ENCODE measurements around the gene ZGLP1.

ZGLP1 gene

DNA sequence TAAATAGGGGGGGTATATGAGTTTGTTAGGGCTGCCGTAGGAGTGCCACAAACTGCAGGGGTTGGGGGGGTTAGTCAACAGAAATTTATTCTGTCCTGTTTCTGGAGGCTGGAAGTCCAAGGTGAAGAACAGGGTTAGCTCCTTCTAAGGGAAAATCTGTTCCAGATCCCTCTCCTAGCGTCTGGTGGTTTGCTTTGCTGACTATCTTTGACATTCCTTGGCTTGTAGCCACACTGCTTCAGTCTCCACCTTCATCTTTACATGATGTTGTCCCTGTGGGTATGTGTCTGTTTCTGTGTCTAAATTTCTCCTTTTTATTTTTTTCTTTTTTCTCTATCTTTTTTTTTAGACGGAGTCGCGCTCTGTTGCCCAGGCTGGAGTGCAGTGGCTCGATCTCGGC lies 46.8 kb downstream of the ZGLP1 start:
- H3K79me2 ChIP-seq (ENCODE audit: insufficient read depth, low read length) = no peaks in the 10 kb centered on the region

DNA sequence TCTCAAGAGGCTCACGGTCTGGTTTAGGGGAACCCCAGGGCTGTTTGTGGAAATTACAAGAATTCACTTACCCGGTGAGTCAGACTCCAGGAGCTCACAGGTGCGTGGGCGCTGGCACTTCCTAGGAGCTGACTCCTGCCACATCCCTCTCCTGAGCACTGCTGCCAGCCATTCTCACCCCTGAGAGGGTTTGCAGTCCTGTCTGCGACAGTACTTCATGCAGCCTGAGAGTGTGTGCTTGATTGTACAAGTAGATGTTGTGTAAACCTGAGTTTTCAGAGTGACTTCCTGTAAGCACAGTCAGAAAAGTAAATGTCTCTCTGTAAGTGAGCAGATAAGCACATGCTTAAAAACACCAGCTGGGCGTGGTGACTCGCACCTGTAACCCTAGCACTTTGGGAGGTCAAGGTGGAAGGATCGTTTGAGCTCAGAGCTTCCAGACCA lies 49.5 kb downstream of the ZGLP1 start:
- Histone ChIP-seq H3K9me3 (ENCODE audit: insufficient read depth, low read length, severe bottlenecking) (no peaks in the 10 kb centered on the region), H3K4me2 (ENCODE audit: insufficient read depth, low read length) (no peak overlapping the region), H3K27ac (ENCODE audit: low read length) (no peak overlapping the region), H3K4me1 (ENCODE audit: insufficient read depth, low read length) (no peaks in the 10 kb centered on the region), H3K27me3 (ENCODE audit: insufficient read depth, low read length, poor library complexity) (no peaks in the 10 kb centered on the region), H4K20me1 (ENCODE audit: insufficient read depth, low read length) (peaks cover 8% of the 10 kb centered on the region; the same call in 1 of the 2 replicates), H3K9ac (ENCODE audit: low read depth, low read length) (no peak overlapping the region), H3K4me3 (ENCODE audit: low read depth in 1 of 2, low read length in 2 of 2) (no peak overlapping the region), H3K36me3 (ENCODE audit: insufficient read depth, low read length) (peaks cover 35% of the 10 kb centered on the region), H3K79me2 (ENCODE audit: insufficient read depth, low read length) (no peaks in the 10 kb centered on the region), H2AFZ (ENCODE audit: low read depth, low read length) (no peak overlapping the region)
- ATAC-seq (ENCODE audit: insufficient read depth, low read depth) = no peak
- no peak for DNase-seq
- TF ChIP-seq, protein P1, sequence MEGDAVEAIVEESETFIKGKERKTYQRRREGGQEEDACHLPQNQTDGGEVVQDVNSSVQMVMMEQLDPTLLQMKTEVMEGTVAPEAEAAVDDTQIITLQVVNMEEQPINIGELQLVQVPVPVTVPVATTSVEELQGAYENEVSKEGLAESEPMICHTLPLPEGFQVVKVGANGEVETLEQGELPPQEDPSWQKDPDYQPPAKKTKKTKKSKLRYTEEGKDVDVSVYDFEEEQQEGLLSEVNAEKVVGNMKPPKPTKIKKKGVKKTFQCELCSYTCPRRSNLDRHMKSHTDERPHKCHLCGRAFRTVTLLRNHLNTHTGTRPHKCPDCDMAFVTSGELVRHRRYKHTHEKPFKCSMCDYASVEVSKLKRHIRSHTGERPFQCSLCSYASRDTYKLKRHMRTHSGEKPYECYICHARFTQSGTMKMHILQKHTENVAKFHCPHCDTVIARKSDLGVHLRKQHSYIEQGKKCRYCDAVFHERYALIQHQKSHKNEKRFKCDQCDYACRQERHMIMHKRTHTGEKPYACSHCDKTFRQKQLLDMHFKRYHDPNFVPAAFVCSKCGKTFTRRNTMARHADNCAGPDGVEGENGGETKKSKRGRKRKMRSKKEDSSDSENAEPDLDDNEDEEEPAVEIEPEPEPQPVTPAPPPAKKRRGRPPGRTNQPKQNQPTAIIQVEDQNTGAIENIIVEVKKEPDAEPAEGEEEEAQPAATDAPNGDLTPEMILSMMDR (IDR thresholded peaks at IDR 0.05; ENCODE audit: borderline replicate concordance, extremely low read depth, low read length, poor library complexity, severe bottlenecking) = no peak
- no peak for TF ChIP-seq EZH2 (IDR thresholded peaks at IDR 0.05; ENCODE audit: borderline replicate concordance, low read depth, low read length, severe bottlenecking)

More for the DNA sequence above, 46.8 kb downstream of the ZGLP1 start:
- Histone ChIP-seq H3K4me1 (ENCODE audit: insufficient read depth, low read length) (no peaks in the 10 kb centered on the region), H3K4me3 (ENCODE audit: low read depth in 1 of 2, low read length in 2 of 2) (no peak overlapping the region), H2AFZ (ENCODE audit: low read depth, low read length) (no peak overlapping the region), H3K9me3 (ENCODE audit: insufficient read depth, low read length, severe bottlenecking) (no peaks in the 10 kb centered on the region), H3K36me3 (ENCODE audit: insufficient read depth, low read length) (peaks cover 14% of the 10 kb centered on the region), H3K9ac (ENCODE audit: low read depth, low read length) (no peak overlapping the region), H3K27ac (ENCODE audit: low read length) (no peak overlapping the region), H4K20me1 (ENCODE audit: insufficient read depth, low read length) (peaks cover 8% of the 10 kb centered on the region; the same call in 1 of the 2 replicates), H3K27me3 (ENCODE audit: insufficient read depth, low read length, poor library complexity) (no peaks in the 10 kb centered on the region), H3K4me2 (ENCODE audit: insufficient read depth, low read length) (no peak overlapping the region)
- no peak for ATAC-seq (ENCODE audit: insufficient read depth, low read depth)
- no peak for DNase-seq
- no peak for TF ChIP-seq EZH2 (IDR thresholded peaks at IDR 0.05; ENCODE audit: borderline replicate concordance, low read depth, low read length, severe bottlenecking)
- TF ChIP-seq, protein P1 (IDR thresholded peaks at IDR 0.05; ENCODE audit: borderline replicate concordance, extremely low read depth, low read length, poor library complexity, severe bottlenecking) = no peak

GRCh38 chr19:10259162-10259905 lies 50.3 kb downstream of the ZGLP1 start:
- peak; percentile 93 for DNase-seq
- H3K36me3 ChIP-seq (ENCODE audit: insufficient read depth, low read length) = peaks cover 44% of the 10 kb centered on the region
- peaks cover 2% of the 10 kb centered on the region; the same call in 1 of the 2 replicates for H3K79me2 ChIP-seq (ENCODE audit: insufficient read depth, low read length)
- no peak overlapping the region for H3K4me3 ChIP-seq (ENCODE audit: low read depth in 1 of 2, low read length in 2 of 2)
- H3K4me2 ChIP-seq (ENCODE audit: insufficient read depth, low read length) = no peak overlapping the region
- peaks cover 8% of the 10 kb centered on the region; the same call in 1 of the 2 replicates for H4K20me1 ChIP-seq (ENCODE audit: insufficient read depth, low read length)
- peaks cover 1% of the 10 kb centered on the region; the same call in 1 of the 2 replicates for H3K4me1 ChIP-seq (ENCODE audit: insufficient read depth, low read length)
- no peaks in the 10 kb centered on the region for H3K27me3 ChIP-seq (ENCODE audit: insufficient read depth, low read length, poor library complexity)
- no peak overlapping the region for H2AFZ ChIP-seq (ENCODE audit: low read depth, low read length)
- peak; percentile 85 for ATAC-seq (ENCODE audit: insufficient read depth, low read depth)
- H3K27ac ChIP-seq (ENCODE audit: low read length) = no peak overlapping the region
- H3K9me3 ChIP-seq (ENCODE audit: insufficient read depth, low read length, severe bottlenecking) = no peaks in the 10 kb centered on the region
- H3K9ac ChIP-seq (ENCODE audit: low read depth, low read length) = no peak overlapping the region
- no peak for TF ChIP-seq EZH2 (IDR thresholded peaks at IDR 0.05; ENCODE audit: borderline replicate concordance, low read depth, low read length, severe bottlenecking)
- TF ChIP-seq, protein P1 (IDR thresholded peaks at IDR 0.05; ENCODE audit: borderline replicate concordance, extremely low read depth, low read length, poor library complexity, severe bottlenecking) = peak; percentile 83

Data from DND-41 (cell line).